Kidney epithelial cell (primary cell): ENCODE data around the gene ZBTB34. TPM values are rescaled to one million over a fixed set of nuclear protein-coding genes. Genes with fewer than 3 reads are reported as not detected.
"Not testable (repeated sequence)": the region's sequence is repeated elsewhere in the genome, so short reads cannot be mapped to it uniquely, and the experiment has no call there.

Experiments
- DNase-seq: peaks from one replicate; pipeline ENCODE4 v3.0.0-alpha.2; 2010; ENCODE audit warnings: low read depth
- H3K27me3 ChIP-seq: 2 replicates; pipeline ENCODE4 v1.6.0; 2011; ENCODE audit warnings: low read length; ENCODE audit not compliant: control insufficient read depth, insufficient read depth
- H3K36me3 ChIP-seq: 2 replicates; pipeline ENCODE4 v1.5.1; 2011; ENCODE audit warnings: low read length; ENCODE audit not compliant: control insufficient read depth, insufficient read depth
- H3K4me3 ChIP-seq: 2 replicates; pipeline ENCODE4 v1.5.1; 2011; ENCODE audit warnings: low read depth, mild to moderate bottlenecking, control low read depth, low read length
- total RNA-seq: library from RNA; depleted of rRNA; stranded (reverse); fragments of >200 nt; gene quantifications from 2 replicates; pipeline ENCODE4 v1.2.3, GENCODE V29; 2015
- TF ChIP-seq, protein P1 (sequence below): IDR thresholded peaks from 2 replicates; pipeline ENCODE4 v1.5.1; 2011; ENCODE audit warnings: mild to moderate bottlenecking, moderate library complexity, low read length, control low read depth, inconsistent platforms; ENCODE audit not compliant: insufficient read depth, poor library complexity, severe bottlenecking

The ZBTB34 gene
- total RNA-seq, 1 donor from 2014 or later = 11.2 TPM

DNA sequence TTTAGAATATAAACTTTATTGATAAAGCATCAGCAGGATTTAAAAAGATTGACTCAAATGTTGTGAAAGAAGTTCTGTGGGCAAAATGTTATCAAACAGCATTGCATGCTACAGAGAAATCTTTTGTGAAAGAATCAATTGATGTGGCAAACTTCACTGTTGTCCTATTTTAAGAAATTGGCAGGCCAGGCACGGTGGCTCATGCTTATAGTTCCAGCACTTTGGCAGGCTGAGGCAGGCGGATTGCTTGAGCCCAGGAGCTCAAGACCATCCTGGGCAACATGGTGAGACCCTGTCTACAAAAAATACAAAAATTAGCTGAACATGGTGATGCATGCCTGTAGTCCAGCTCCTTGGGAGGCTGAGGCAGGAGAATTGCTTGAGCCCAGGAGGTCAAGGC is 38.2 kb upstream of the ZBTB34 start:
- TF ChIP-seq, protein P1, sequence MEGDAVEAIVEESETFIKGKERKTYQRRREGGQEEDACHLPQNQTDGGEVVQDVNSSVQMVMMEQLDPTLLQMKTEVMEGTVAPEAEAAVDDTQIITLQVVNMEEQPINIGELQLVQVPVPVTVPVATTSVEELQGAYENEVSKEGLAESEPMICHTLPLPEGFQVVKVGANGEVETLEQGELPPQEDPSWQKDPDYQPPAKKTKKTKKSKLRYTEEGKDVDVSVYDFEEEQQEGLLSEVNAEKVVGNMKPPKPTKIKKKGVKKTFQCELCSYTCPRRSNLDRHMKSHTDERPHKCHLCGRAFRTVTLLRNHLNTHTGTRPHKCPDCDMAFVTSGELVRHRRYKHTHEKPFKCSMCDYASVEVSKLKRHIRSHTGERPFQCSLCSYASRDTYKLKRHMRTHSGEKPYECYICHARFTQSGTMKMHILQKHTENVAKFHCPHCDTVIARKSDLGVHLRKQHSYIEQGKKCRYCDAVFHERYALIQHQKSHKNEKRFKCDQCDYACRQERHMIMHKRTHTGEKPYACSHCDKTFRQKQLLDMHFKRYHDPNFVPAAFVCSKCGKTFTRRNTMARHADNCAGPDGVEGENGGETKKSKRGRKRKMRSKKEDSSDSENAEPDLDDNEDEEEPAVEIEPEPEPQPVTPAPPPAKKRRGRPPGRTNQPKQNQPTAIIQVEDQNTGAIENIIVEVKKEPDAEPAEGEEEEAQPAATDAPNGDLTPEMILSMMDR = no peak
- Histone ChIP-seq H3K36me3 (no peaks in the 10 kb centered on the region), H3K4me3 (no peak overlapping the region), H3K27me3 (no peaks in the 10 kb centered on the region)
- no peak for DNase-seq

GRCh38 chr9:126822873-126823272 is 37.6 kb upstream of the ZBTB34 start:
- TF ChIP-seq, protein P1 = no peak
- H3K4me3 ChIP-seq = no peak overlapping the region
- H3K36me3 ChIP-seq = no peaks in the 10 kb centered on the region
- no peak for DNase-seq
- no peaks in the 10 kb centered on the region for H3K27me3 ChIP-seq

- H3K27me3 ChIP-seq, DNase-seq, H3K36me3 ChIP-seq, H3K4me3 ChIP-seq: not testable (repeated sequence)
Measured at GRCh38 chr9:126824052-126824451, 36.4 kb upstream of the ZBTB34 start.

DNA sequence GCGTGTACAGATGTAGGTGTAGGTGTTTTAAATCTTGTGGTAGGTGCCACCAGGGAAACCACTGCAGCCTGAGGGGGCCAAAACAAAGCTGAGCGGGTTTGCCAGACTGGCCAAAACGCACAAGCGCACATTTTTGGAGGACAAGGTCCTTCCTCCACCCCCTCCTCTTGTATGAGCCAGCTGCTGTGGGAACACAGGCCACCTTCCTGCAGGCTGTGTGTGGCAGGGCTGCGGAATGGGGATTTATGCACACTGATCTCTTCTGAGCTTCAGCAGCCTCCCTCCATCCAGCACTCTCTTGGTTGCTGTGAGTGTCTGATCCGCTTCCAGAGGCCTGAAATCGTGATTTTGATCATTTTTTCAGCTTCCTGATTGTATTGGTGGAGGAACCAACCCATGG is 33.2 kb upstream of the ZBTB34 start:
- TF ChIP-seq, protein P1 = no peak
- no peak overlapping the region for H3K4me3 ChIP-seq
- no peaks in the 10 kb centered on the region for H3K27me3 ChIP-seq
- no peak for DNase-seq
- no peaks in the 10 kb centered on the region for H3K36me3 ChIP-seq

DNA sequence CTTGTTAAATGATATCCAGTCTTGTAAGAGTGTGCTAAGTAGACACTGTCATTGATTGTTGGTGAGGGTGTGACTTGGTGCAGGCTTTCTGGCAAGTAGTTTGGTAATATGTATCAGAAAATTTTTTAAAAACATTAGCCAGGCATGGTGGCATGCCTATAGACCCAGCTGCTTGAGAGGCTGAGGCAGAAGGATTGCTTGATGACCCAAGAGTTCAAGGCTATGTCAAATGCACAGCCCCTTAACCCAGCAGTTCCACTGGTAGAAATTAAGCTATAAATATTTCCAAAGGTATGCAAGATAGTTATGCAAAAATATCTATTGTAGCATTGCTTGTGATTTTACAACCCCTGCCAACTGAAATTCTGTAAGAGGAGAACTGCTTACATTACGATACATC is 31.4 kb upstream of the ZBTB34 start:
- TF ChIP-seq, protein P1 = no peak
- peaks cover 1% of the 10 kb centered on the region for H3K36me3 ChIP-seq
- no peak overlapping the region for H3K4me3 ChIP-seq
- H3K27me3 ChIP-seq = no peaks in the 10 kb centered on the region
- no peak for DNase-seq

GRCh38 chr9:126830827-126831226 is 29.6 kb upstream of the ZBTB34 start:
- peaks cover 1% of the 10 kb centered on the region for H3K36me3 ChIP-seq
- TF ChIP-seq, protein P1 = no peak
- no peaks in the 10 kb centered on the region for H3K27me3 ChIP-seq
- DNase-seq = no peak
- no peak overlapping the region for H3K4me3 ChIP-seq

DNA sequence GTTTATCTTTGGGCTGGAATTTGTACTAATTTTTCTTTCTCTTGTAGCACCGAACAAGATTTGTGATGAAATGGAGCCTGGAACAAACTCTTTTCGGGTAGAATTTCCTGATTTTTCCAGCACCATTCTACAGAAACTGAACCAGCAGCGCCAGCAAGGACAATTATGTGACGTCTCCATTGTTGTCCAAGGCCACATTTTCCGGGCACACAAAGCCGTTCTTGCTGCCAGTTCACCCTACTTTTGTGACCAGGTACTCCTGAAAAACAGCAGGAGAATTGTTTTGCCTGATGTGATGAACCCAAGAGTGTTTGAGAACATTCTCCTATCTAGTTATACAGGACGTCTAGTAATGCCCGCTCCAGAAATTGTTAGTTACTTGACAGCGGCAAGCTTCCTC is 28.0 kb upstream of the ZBTB34 start:
- TF ChIP-seq, protein P1 = no peak
- Histone ChIP-seq H3K4me3 (no peak overlapping the region), H3K36me3 (peaks cover 1% of the 10 kb centered on the region), H3K27me3 (no peaks in the 10 kb centered on the region)
- no peak for DNase-seq
